HEK293 (cell line): Measurements from ENCODE around the gene HNRNPH1.

Experiments
- CTCF ChIP-seq: fragments of 450-650 bp; formaldehyde crosslinking; IDR thresholded peaks from 2 replicates; pipeline ENCODE4 v1.5.1; 2016; ENCODE audit warnings: missing biosample characterization, missing genetic modification characterization
- PRDM10 ChIP-seq: fragments of 450-650 bp; formaldehyde crosslinking; IDR thresholded peaks from 2 replicates; pipeline ENCODE4 v1.5.1; 2016; ENCODE audit warnings: missing biosample characterization, missing genetic modification characterization
- TCF7L2 ChIP-seq: IDR thresholded peaks from 2 replicates; pipeline ENCODE4 v1.6.1; 2011; ENCODE audit warnings: low read depth, mild to moderate bottlenecking, inconsistent platforms, low read length, moderate library complexity, borderline replicate concordance
- ZBTB7A ChIP-seq: fragments of 450-650 bp; formaldehyde crosslinking; IDR thresholded peaks from 2 replicates; pipeline ENCODE4 v1.5.1; 2016; ENCODE audit warnings: low read depth, missing biosample characterization, missing genetic modification characterization
- ZFP41 ChIP-seq: fragments of 450-650 bp; formaldehyde crosslinking; IDR thresholded peaks from 2 replicates; pipeline ENCODE4 v1.5.1; 2016; ENCODE audit warnings: missing biosample characterization, missing genetic modification characterization, borderline replicate concordance
- ZNF140 ChIP-seq: fragments of 450-650 bp; formaldehyde crosslinking; IDR thresholded peaks from 2 replicates; pipeline ENCODE4 v1.5.1; 2016; ENCODE audit warnings: missing biosample characterization, missing genetic modification characterization
- ZNF174 ChIP-seq: fragments of 450-650 bp; formaldehyde crosslinking; IDR thresholded peaks from 2 replicates; pipeline ENCODE4 v1.5.0; 2017; ENCODE audit warnings: missing biosample characterization, mild to moderate bottlenecking, missing genetic modification characterization
- ZNF362 ChIP-seq: fragments of 450-650 bp; formaldehyde crosslinking; IDR thresholded peaks from 2 replicates; pipeline ENCODE4 v1.5.1; 2016; ENCODE audit warnings: missing biosample characterization, missing genetic modification characterization
- ZNF510 ChIP-seq: fragments of 450-650 bp; formaldehyde crosslinking; IDR thresholded peaks from 2 replicates; pipeline ENCODE4 v1.5.1; 2018; ENCODE audit warnings: mild to moderate bottlenecking, missing genetic modification characterization, missing biosample characterization; ENCODE audit not compliant: insufficient replicate concordance
- ZNF658 ChIP-seq: fragments of 450-650 bp; formaldehyde crosslinking; IDR thresholded peaks from 2 replicates; pipeline ENCODE4; 2016; ENCODE audit warnings: missing biosample characterization, missing genetic modification characterization
- ZNF776 ChIP-seq: fragments of 450-650 bp; formaldehyde crosslinking; IDR thresholded peaks from 2 replicates; pipeline ENCODE4 v1.5.0; 2017; ENCODE audit warnings: missing biosample characterization, missing genetic modification characterization, borderline replicate concordance
- ZNF792 ChIP-seq: fragments of 450-650 bp; formaldehyde crosslinking; IDR thresholded peaks from 2 replicates; pipeline ENCODE4 v1.5.1; 2016; ENCODE audit warnings: missing biosample characterization, missing genetic modification characterization
- TF ChIP-seq, protein P1 (sequence below): fragments of 450-650 bp; formaldehyde crosslinking; IDR thresholded peaks from 2 replicates; pipeline ENCODE4 v1.5.1; 2016; ENCODE audit warnings: missing biosample characterization, missing genetic modification characterization

DNA sequence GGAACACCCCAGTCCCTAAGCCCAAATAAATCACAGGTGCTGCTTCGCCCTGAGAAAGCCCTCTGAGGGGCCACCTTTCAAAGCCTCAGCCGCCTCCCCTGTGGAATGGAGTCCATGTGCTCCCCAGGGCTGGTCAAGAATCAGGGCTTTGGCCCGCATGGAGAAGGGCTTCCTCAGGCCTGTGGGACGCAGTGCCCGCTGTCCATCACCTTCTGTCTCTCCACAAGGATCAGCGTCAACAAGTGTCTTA, 16.6 kb downstream of the HNRNPH1 start:
- TF ChIP-seq PRDM10 (tag by site-specific recombination), result no peak
- no peak for TF ChIP-seq TCF7L2
- TF ChIP-seq ZNF510 (tag by site-specific recombination), result no peak
- no peak for TF ChIP-seq ZNF362 (tag by site-specific recombination)
- no peak for TF ChIP-seq CTCF (tag by site-specific recombination)
- no peak for TF ChIP-seq ZNF140 (tag by site-specific recombination)
- TF ChIP-seq ZBTB7A (tag by site-specific recombination), result no peak
- no peak for TF ChIP-seq ZNF174 (tag by site-specific recombination)
- no peak for TF ChIP-seq ZNF792
- TF ChIP-seq, protein P1, sequence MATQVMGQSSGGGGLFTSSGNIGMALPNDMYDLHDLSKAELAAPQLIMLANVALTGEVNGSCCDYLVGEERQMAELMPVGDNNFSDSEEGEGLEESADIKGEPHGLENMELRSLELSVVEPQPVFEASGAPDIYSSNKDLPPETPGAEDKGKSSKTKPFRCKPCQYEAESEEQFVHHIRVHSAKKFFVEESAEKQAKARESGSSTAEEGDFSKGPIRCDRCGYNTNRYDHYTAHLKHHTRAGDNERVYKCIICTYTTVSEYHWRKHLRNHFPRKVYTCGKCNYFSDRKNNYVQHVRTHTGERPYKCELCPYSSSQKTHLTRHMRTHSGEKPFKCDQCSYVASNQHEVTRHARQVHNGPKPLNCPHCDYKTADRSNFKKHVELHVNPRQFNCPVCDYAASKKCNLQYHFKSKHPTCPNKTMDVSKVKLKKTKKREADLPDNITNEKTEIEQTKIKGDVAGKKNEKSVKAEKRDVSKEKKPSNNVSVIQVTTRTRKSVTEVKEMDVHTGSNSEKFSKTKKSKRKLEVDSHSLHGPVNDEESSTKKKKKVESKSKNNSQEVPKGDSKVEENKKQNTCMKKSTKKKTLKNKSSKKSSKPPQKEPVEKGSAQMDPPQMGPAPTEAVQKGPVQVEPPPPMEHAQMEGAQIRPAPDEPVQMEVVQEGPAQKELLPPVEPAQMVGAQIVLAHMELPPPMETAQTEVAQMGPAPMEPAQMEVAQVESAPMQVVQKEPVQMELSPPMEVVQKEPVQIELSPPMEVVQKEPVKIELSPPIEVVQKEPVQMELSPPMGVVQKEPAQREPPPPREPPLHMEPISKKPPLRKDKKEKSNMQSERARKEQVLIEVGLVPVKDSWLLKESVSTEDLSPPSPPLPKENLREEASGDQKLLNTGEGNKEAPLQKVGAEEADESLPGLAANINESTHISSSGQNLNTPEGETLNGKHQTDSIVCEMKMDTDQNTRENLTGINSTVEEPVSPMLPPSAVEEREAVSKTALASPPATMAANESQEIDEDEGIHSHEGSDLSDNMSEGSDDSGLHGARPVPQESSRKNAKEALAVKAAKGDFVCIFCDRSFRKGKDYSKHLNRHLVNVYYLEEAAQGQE (tag by site-specific recombination), result no peak
- no peak for TF ChIP-seq ZNF658
- no peak for TF ChIP-seq ZNF776 (tag by site-specific recombination)
- TF ChIP-seq ZFP41 (tag by site-specific recombination), result no peak
